Keratinocyte (primary cell): ENCODE data around the gene DPYD.

ENCODE experiments used
- EZH2 ChIP-seq: IDR thresholded peaks from one replicate; pipeline ENCODE4 v1.6.1; 2012; ENCODE audit warnings: inconsistent platforms, mild to moderate bottlenecking, low read length, moderate library complexity
- TF ChIP-seq, protein P1 (sequence below), 3 experiments: IDR thresholded peaks in 1 of 3; conservative IDR thresholded peaks in 1 of 3; optimal IDR thresholded peaks in 1 of 3; 2 replicates in 2 of 3; 3 replicates in 1 of 3; pipeline versions ENCODE3 to v1.5.1; 2011; ENCODE audit warnings: low read length in 3 of 3, mild to moderate bottlenecking in 3 of 3, moderate library complexity in 2 of 3, control low read depth in 1 of 3, inconsistent platforms in 1 of 3; ENCODE audit not compliant: insufficient read depth in 2 of 3; ENCODE audit errors: extremely low read depth in 1 of 3

DNA sequence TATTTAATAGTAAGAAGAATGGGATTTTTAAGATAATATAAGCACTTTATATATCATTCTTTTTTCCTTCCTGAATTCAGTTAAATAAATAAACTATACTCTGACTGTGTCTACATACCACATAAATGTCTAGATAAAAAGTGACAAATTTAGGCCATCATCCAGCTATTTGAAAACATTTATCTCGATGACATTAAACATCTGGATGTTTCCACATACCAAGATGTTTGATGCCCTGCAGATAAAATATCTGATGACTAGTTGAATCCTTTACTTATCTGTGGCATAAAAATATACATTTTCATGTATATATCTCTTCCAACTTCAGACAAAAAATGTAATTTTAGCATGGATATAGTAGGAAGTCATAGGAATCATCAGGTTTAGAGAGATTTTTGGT lies 348.3 kb downstream of the DPYD start:
- TF ChIP-seq, protein P1, sequence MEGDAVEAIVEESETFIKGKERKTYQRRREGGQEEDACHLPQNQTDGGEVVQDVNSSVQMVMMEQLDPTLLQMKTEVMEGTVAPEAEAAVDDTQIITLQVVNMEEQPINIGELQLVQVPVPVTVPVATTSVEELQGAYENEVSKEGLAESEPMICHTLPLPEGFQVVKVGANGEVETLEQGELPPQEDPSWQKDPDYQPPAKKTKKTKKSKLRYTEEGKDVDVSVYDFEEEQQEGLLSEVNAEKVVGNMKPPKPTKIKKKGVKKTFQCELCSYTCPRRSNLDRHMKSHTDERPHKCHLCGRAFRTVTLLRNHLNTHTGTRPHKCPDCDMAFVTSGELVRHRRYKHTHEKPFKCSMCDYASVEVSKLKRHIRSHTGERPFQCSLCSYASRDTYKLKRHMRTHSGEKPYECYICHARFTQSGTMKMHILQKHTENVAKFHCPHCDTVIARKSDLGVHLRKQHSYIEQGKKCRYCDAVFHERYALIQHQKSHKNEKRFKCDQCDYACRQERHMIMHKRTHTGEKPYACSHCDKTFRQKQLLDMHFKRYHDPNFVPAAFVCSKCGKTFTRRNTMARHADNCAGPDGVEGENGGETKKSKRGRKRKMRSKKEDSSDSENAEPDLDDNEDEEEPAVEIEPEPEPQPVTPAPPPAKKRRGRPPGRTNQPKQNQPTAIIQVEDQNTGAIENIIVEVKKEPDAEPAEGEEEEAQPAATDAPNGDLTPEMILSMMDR (optimal IDR thresholded peaks at IDR 0.05 in 1 of 3, IDR thresholded peaks at IDR 0.05 in 1 of 3, conservative IDR thresholded peaks at IDR 0.05 in 1 of 3; ENCODE audit: extremely low read depth in 1 of 3, insufficient read depth in 2 of 3, low read length in 3 of 3), result no peak
- no peak for TF ChIP-seq EZH2
